ENCODE data around the gene THAP4.

The THAP4 gene

DNA sequence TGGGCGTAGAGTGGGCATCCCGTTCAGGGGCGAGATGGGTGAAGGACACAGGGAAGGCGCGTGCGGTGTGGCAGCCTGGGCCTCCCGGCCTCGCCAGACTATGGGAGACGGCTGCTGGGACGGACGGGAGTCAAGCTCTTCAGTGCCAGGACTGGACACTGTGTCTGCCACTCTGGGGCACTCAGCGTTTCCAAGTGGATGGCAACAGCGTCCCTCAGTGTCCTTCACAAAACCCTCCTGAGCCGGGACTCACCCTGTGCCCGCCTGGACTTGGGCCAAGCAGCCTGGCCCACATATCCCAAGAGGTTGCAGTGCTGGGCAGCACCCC lies 94.7 kb downstream of the THAP4 start:
- DNase-seq = no peak

DNA sequence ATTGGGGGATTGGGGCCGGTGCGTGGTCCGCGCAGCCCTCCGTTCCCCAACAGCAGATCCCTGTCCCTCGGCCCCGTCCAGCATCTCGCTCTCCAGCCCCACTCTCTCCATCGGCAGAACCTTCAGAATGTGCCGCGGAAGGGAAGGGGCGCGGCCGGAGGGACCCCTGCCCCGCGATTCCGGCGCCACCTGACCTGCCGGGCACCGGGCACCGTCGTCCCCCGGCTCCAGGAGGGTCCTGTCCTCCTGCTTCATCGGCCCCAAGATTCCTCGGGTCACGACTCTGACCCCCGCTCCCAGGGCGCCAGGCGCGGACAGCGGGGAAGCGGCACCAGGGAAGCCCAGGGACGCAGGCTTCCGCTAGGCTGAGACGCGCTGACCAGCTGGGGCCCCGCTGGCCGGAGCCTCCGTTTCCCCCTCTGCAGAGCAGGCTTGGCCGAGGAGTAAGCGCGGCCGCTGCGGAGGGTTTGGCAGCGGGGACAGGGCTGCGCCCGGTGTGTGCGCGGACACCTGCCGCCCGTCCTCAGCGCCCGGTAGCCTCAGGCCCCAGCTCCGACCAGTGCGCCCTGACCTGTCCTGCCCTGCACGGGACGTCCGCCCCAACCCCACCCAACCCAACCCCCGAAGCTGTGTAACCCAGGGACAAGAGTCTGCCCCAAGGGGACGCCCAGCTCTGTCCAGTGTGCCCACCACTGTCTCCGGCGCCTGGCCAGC lies 95.2 kb downstream of the THAP4 start:
- DNase-seq = no peak

DNA sequence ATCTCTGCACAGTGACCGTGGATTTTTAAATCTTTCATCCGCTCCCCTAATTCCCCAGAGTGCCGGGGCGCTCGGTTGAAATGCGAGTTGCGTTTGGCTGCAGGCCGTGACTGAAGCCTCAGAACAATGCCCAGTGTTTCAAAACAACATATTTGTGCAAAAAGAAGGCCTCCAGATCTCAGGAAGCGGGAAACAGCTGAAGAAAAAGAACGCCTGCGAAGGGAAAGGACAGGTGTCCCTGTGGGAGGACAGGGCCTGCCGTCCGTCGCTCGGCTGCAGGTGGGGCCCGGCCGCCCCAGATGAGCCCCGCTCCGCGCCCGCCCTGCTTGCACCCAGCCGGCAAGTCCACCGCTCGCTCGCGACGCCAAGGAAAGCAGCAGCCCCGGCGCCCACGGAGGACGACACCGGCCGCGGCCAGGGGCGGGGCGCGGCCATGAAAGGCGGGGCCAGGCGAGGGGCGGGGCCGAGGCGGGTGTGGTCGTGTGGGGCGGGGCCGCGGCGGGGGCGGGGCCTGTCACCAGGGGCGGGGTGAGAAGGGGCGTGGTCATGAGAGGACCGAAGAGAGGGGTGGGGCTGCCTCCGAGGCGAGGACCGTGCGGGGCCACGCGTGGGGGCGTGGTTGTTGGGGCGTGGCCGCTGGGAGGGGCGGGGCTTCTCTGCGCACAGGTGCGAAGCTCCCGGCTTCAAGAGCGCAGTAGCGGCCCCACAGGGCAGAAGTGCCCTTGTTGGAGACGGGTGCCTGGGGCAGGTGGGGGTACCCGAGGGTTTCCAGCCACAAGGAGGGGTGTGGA lies 96.0 kb downstream of the THAP4 start:
- peak in 1 of 2 experiments; percentile 28 for DNase-seq

DNA sequence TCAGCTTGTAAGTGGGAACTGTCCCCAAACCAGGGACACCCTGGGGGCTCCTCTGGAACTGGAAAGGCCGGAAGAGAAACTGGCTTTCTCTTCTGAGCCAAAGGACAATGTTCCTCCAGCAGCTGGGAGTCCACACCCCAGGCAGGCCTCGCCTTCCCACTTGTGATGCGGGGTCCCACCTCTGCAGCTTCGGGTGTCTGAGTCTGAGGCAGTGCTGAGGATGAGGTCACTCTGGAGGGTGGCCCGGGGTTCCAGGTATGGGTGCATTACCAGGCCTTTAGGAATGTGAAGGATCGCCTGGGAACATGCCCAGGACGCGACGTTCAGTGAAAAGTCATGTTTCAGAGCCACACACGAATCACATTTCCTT lies 96.6 kb downstream of the THAP4 start:
- no peak for DNase-seq

DNA sequence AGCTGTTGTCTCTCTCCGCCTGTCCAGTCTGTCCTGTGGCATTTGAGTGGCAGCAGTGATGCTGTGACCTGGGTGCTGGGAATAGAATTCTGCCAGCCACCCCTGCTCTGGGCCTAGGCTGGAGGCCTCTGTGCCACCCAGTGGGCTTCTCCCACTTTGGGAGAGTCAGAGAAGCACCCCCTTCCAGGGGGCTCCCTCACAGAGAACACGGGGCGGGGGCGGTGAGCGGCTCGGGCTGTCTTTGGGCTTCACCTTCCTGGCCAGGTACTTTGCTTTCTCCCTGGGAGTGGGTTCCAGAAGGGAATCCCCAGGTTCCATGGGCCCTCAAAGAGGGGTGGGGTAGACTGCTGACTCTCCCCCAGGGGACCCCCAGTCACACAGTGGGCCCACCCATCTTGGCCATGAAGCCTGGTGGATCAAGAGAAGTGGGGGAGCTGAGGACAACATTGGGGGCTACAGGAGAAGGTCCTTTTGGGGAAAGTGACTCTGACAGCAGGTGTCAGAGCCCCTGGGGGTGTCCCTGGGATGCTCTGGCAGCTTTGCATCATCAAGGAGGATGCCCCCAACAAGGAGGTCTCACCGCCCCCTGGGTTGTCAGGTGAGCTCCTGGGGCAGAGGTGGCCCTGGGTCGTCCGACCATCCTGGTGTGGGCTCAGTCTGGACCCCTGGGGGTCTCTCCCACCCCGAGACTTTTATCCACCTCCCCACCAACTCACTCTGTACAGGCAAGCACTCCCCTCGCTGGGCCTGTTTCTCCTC lies 97.2 kb downstream of the THAP4 start:
- no peak for DNase-seq

DNA sequence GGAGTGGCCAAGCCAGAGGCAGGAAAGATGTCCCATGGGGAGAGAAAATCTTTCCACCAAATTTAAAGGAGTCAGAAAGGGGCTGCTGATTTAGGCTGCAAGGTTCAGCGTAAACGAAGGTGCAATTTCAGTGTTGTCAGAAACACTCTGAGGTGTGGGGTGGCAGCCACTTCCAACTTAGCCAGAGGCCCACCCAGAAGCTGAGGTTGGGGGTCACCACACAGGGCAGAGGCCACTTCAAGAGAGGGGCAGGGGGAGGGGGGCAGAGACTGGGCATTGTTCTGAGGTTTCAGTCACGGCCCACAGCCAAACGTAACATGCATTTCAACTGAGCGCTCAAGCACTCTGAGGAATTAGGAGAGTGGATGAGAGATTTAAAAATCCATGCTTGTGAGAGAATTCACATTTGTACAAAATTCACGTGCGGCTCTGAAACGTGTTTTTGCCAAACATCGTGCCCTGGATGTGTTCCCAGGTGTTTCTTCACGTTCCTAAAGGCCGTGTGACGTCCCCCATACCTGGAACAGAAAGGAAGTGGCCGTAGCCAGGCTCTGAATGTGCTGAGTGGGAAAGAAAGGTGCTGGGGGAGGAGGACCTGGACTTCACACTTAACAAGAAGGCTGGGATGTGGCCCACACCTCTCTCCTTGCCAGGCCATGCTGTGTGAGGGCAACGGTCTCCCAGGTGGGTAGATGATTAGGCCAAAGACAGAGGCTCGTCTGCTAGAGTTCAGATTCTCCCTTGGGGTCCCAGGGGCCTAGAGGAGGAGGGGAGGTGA lies 97.9 kb downstream of the THAP4 start:
- DNase-seq = no peak

DNA sequence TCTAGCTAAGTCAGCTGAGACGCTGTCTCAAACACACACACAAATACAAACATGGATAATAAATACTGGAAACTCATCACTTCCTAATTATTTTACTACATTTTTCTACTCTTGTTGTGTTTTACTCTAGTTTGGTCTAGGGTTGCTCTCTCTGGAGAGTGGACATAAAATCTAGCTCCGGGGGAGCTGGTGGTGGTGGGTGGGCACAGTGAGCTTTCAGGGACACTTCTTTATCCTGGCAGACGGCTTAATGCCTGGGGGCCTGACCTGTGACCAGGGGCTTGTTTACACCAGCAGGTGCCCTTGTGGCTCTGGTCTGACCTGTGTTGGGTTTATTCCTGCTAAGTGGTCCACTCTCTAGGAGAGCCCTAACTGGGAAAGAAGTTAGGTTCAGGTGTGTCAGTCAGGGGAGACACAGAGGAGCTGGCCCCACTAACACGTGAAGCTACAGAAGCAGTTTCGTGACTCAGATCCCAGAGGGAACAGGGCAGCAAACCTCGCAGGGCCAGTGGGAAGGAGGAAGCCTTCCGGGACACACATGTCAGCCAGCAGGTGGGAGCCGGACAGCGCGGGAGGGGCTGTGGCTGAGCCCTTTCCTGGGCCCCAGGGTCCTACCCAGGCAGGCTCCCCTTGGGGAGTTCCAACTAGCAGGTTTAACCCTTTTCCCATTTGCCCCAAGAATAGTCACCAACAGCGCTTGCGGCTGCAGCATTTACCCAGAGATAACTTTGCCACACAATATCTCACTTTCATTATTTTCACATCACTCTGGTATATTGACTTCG lies 100.9 kb downstream of the THAP4 start:
- no peak for DNase-seq

DNA sequence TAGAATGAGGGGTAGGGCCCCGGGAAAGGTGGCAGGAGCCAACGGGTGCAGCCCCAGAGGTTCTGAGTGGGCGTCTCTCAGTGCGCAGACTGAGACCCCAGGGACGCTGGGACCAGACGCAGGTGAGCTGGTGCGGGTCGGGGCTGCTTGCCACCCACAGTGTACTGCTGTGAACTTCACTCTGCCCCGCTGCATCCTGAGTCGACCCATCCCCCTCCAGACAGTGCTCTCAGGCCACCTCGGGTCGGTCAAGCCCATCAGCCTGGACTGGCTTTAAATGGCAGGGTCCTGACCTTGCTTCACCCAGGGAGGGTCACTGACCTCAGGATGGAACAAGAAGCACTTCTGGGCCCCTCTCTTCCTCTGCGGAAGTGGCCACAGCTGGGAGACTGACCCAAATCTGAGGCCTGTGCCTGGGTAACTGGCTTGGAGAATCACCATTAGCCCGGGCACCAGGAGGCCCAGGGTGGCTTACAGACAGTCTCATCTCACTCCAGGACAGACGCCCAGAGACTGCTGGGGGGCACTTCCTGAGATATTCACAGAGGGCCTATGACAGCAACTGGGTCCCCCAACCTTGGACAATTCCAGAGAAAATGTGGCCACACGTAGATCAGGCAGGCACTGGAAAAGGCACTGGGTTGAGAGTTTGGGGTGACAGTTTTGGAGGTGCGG lies 102.1 kb downstream of the THAP4 start:
- no peak for DNase-seq

Data from SW 1271 (cell line).